SK-N-SH (cell line): Measurements from ENCODE around the gene CAVIN1. TPM values are rescaled to one million over a fixed set of nuclear protein-coding genes. Genes with fewer than 3 reads are reported as not detected.
"Not testable (repeated sequence)": the region's sequence is repeated elsewhere in the genome, so short reads cannot be mapped to it uniquely, and the experiment has no call there.

Source experiments
- CTCF ChIA-PET: fragments of 300-600, 350-600 bp; formaldehyde crosslinking; extraction: SDS; loops from one replicate; lab custom pipeline; 2021; lab: Yijun Ruan, JAX
- POLR2A ChIA-PET: fragments of 350-600 bp; sonication (Branson Sonifier 250); formaldehyde crosslinking; extraction: SDS; loops from one replicate; lab custom pipeline; 2020; ENCODE audit warnings: antibody characterized with exemption, inconsistent platforms; lab: Yijun Ruan, JAX
- DNase-seq: peaks from one replicate; pipeline ENCODE4 v3.0.0; 2012
- H2AFZ ChIP-seq: fragments of 200-600 bp; sonication (generic); 2 replicates; pipeline ENCODE4 v1.8.1; 2016; ENCODE audit warnings: antibody characterized with exemption, mild to moderate bottlenecking, low read depth
- H3F3A ChIP-seq: fragments of 200-600 bp; sonication (generic); replicated peaks from 2 replicates; pipeline ENCODE3; 2016; ENCODE audit warnings: antibody characterized with exemption, mild to moderate bottlenecking; ENCODE audit not compliant: insufficient read depth
- H3K27ac ChIP-seq, 2 experiments: fragments of 200-500 bp in 1 of 2; fragments of 200-600 bp in 1 of 2; sonication (Bioruptor generic) in 1 of 2; sonication (generic), shearing (Covaris generic) in 1 of 2; 2 replicates each; pipeline versions ENCODE4 v1.5.1 to v1.6.1; 2014 to 2016; ENCODE audit warnings: low read depth in 2 of 2, inconsistent platforms in 1 of 2, low read length in 1 of 2, mild to moderate bottlenecking in 1 of 2, mixed read lengths in 1 of 2
- H3K27me3 ChIP-seq: fragments of 200-600 bp; sonication (generic), shearing (Covaris generic); 2 replicates; pipeline ENCODE4 v1.6.1; 2016; ENCODE audit warnings: mixed run types; ENCODE audit not compliant: insufficient read depth
- H3K36me3 ChIP-seq, 2 experiments: fragments of 200-500 bp in 1 of 2; fragments of 200-600 bp in 1 of 2; sonication (Bioruptor generic) in 1 of 2; sonication (generic) in 1 of 2; replicated peaks in 1 of 2; 2 replicates each; pipeline versions ENCODE3 to v1.5.1; 2014 to 2016; ENCODE audit warnings: low read length in 1 of 2, mild to moderate bottlenecking in 1 of 2; ENCODE audit not compliant: insufficient read depth in 2 of 2, control insufficient read depth in 1 of 2
- H3K4me1 ChIP-seq, 2 experiments: fragments of 200-500 bp in 1 of 2; fragments of 200-600 bp in 1 of 2; sonication (Bioruptor generic) in 1 of 2; sonication (generic), shearing (Covaris generic) in 1 of 2; 2 replicates each; pipeline versions ENCODE4 v1.5.1 to v1.6.1; 2014 to 2016; ENCODE audit warnings: low read depth in 1 of 2, low read length in 1 of 2, mixed run types in 1 of 2; ENCODE audit not compliant: insufficient read depth in 2 of 2, control insufficient read depth in 1 of 2
- H3K4me2 ChIP-seq: fragments of 200-600 bp; sonication (generic), shearing (Covaris generic); 2 replicates; pipeline ENCODE4 v1.6.1; 2017; ENCODE audit warnings: mixed run types
- H3K4me3 ChIP-seq, 2 experiments: fragments of 200-500 bp in 1 of 2; fragments of 200-600 bp in 1 of 2; sonication (Bioruptor generic) in 1 of 2; sonication (generic), shearing (Covaris generic) in 1 of 2; 2 replicates each; pipeline versions ENCODE4 v1.5.1 to v1.8.1; 2014 to 2016; ENCODE audit warnings: low read depth in 2 of 2, inconsistent platforms in 1 of 2, low read length in 1 of 2, mild to moderate bottlenecking in 1 of 2, mixed read lengths in 1 of 2, moderate library complexity in 1 of 2
- H3K79me2 ChIP-seq: fragments of 200-600 bp; sonication (generic); 2 replicates; pipeline ENCODE4 v1.8.1; 2017; ENCODE audit warnings: mild to moderate bottlenecking; ENCODE audit not compliant: insufficient read depth
- H3K9ac ChIP-seq: fragments of 200-600 bp; sonication (generic); 2 replicates; pipeline ENCODE4 v1.6.1; 2017; ENCODE audit warnings: mixed run types
- H3K9me2 ChIP-seq: fragments of 200-600 bp; sonication (generic); 2 replicates; pipeline ENCODE4 v1.6.1; 2017; ENCODE audit warnings: mixed run types
- H3K9me3 ChIP-seq: fragments of 200-600 bp; sonication (generic); 2 replicates; pipeline ENCODE4 v1.6.1; 2017; ENCODE audit warnings: mixed run types, mild to moderate bottlenecking, moderate library complexity
- H4K20me1 ChIP-seq: fragments of 200-600 bp; sonication (generic); 2 replicates; pipeline ENCODE4 v1.6.1; 2017; ENCODE audit warnings: mild to moderate bottlenecking, mixed run types; ENCODE audit not compliant: insufficient read depth
- EP300 ChIP-seq, 2 experiments: IDR thresholded peaks; 2 replicates each; pipeline versions ENCODE4 v1.4.0 to v1.6.1; 2012; ENCODE audit warnings: borderline replicate concordance in 1 of 2, low read depth in 1 of 2, low read length in 1 of 2
- FOXJ3 ChIP-seq: sonication (generic); formaldehyde crosslinking; IDR thresholded peaks from 2 replicates; pipeline ENCODE4 v1.5.1; 2020; ENCODE audit warnings: mild to moderate bottlenecking, missing genetic modification reagents
- IRF3 ChIP-seq: fragments of 150-350 bp; IDR thresholded peaks from 2 replicates; pipeline ENCODE4 v1.6.1; 2016; ENCODE audit warnings: mild to moderate bottlenecking, low read depth, low read length
- RXRA ChIP-seq: IDR thresholded peaks from 2 replicates; pipeline ENCODE4 v1.4.0; 2012; ENCODE audit warnings: low read depth, mild to moderate bottlenecking, borderline replicate concordance
- TEAD4 ChIP-seq: IDR thresholded peaks from 2 replicates; pipeline ENCODE4 v1.4.0; 2012; ENCODE audit warnings: mild to moderate bottlenecking, borderline replicate concordance; ENCODE audit not compliant: insufficient read depth
- YY1 ChIP-seq: IDR thresholded peaks from 2 replicates; pipeline ENCODE4 v1.4.0; 2012; ENCODE audit warnings: low read depth, mild to moderate bottlenecking
- WGBS: methylation state at CpG from one replicate; pipeline ENCODE4 v1.1.6; 2017; ENCODE audit warnings: low lambda C conversion rate; 5-methylcytosine and 5-hydroxymethylcytosine counted together
- polyA plus RNA-seq, 3 experiments: library from polyadenylated mRNA; depleted of rRNA; stranded (reverse); fragments of >200 nt; gene quantifications; 2 replicates each; pipeline ENCODE4 v1.2.3, GENCODE V29; 2012

The CAVIN1 gene
- polyA plus RNA-seq, 1 of the 3 experiments (the other 2 are of a cell fraction), result 290 TPM

DNA sequence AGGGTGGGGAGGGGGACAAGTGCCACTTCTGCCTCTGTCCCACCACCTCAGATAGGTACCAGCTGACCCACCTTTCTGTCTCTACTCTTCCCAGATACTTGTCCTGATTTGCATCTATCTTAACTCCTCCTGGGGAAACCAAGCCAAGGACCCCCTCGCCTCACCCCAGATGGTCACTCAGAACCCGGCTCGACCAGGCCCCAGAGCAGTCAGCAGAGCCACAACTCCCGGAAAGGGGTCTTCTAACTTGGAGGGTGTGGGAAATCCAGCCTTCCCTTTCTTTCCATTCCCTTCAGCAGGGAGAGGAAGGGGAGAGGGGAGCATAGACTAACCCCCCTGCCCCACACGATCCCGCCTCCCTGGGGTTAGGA is 1.9 kb downstream of the CAVIN1 start:
- Histone ChIP-seq H3F3A (peaks cover 36% of the 10 kb centered on the region), H3K9me2 (no peaks in the 10 kb centered on the region), H3K27ac (peak overlapping the region in 1 of 2 experiments; percentile 94; a peak in 3 of 4 replicates)
- no peak for TF ChIP-seq IRF3
- no peak for TF ChIP-seq FOXJ3 (CRISPR knock-in tag)
- TF ChIP-seq TEAD4, result no peak
- TF ChIP-seq, all 33 proteins: peak for 0
- H4K20me1 ChIP-seq, result peaks cover 60% of the 10 kb centered on the region
- no peak overlapping the region for H2AFZ ChIP-seq
- peaks cover 0 to 40% of the 10 kb centered on the region in 2 experiments for H3K36me3 ChIP-seq
- no peaks in the 10 kb centered on the region for H3K27me3 ChIP-seq
- 50% methylated on average over 4 of the region's 6 CpGs for WGBS
- CTCF ChIA-PET, result interaction anchor here (0.6 to 2.9 kb wide), 4 partner anchors 15 to 109 kb away, joined by 3 to 19 read pairs (median 4); no protein-coding TSS in a partner anchor
- peak overlapping the region; percentile 66 to 100 for H3K4me3 ChIP-seq
- POLR2A ChIA-PET, result no interaction called here
- H3K4me2 ChIP-seq, result peak overlapping the region; percentile 100
- H3K9me3 ChIP-seq, result no peaks in the 10 kb centered on the region
- H3K79me2 ChIP-seq, result peaks cover 80% of the 10 kb centered on the region
- DNase-seq, result no peak
- H3K9ac ChIP-seq, result peak overlapping the region; percentile 100
- H3K4me1 ChIP-seq, result peaks cover 4 to 10% of the 10 kb centered on the region in 2 experiments; a peak in 3 of 4 replicates

DNA sequence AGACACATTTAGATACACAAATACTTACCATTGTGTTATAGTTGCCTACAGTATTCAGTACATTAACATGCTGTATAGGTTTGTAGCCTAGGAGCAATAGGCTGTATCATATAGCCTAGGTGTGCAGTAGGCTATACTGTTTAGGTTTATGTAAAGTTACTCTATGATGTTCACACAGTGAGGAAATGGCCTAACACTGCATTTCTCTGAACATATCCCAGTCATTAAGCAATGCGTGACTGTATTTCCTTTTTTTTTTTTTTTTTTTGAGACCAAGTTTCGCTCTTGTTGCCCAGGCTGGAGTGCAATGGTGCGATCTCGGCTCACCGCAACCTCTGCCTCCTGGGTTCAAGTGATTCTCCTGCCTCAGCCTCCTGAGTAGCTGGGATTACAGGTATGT is 5.1 kb downstream of the CAVIN1 start:
- DNase-seq, H2AFZ ChIP-seq, POLR2A ChIA-PET, H3K9ac ChIP-seq, H3K9me3 ChIP-seq, H3K9me2 ChIP-seq, H3K27me3 ChIP-seq: not testable (repeated sequence)
- Histone ChIP-seq H3K4me2 (peak overlapping the region; percentile 100), H3F3A (peaks cover 37% of the 10 kb centered on the region), H3K36me3 (peaks cover 0 to 49% of the 10 kb centered on the region in 2 experiments), H4K20me1 (peaks cover 92% of the 10 kb centered on the region), H3K4me1 (peaks cover 4 to 19% of the 10 kb centered on the region in 2 experiments; a peak in 2 of 4 replicates), H3K4me3 (peak overlapping the region in 1 of 2 experiments; percentile 9; a peak in 1 of 4 replicates), H3K79me2 (peaks cover 100% of the 10 kb centered on the region), H3K27ac (0 out of 4 replicates have a peak overlapping the region, but pooled peaks of 1 of the 2 experiments have one; percentile 94)
- 96% methylated on average over 5 of the region's 5 CpGs for WGBS
- CTCF ChIA-PET, result interaction anchor here (0.7 kb wide), 1 partner anchor 116 kb away, joined by 3 read pairs; no protein-coding TSS in a partner anchor

GRCh38 chr17:42414704-42415409 is 8.2 kb downstream of the CAVIN1 start:
- Histone ChIP-seq H3K4me3 (no peak overlapping the region), H3K9me3 (no peaks in the 10 kb centered on the region), H3K27me3 (no peaks in the 10 kb centered on the region), H3K4me2 (peak overlapping the region; percentile 54), H4K20me1 (peaks cover 100% of the 10 kb centered on the region), H3K9me2 (no peaks in the 10 kb centered on the region), H3K79me2 (peaks cover 100% of the 10 kb centered on the region), H3K27ac (peak overlapping the region in 1 of 2 experiments; percentile 32; a peak in 2 of 4 replicates)
- 96% methylated on average over 7 of the region's 7 CpGs for WGBS
- ChIA-PET POLR2A (no interaction called here), CTCF (interaction anchor here (1.0 to 26.0 kb wide), 3 partner anchors 9 to 113 kb away, joined by 3 to 683 read pairs (median 14); no protein-coding TSS in a partner anchor)
- no peak for DNase-seq
- TF ChIP-seq EP300 (IDR thresholded peaks at IDR 0.05; ENCODE audit: borderline replicate concordance in 1 of 2, low read depth in 1 of 2, low read length in 1 of 2) (no peak), RXRA (no peak), YY1 (no peak)
- TF ChIP-seq, all 33 proteins: peak for 0
- H3K9ac ChIP-seq, result no peak overlapping the region
- peaks cover 45% of the 10 kb centered on the region for H3F3A ChIP-seq
- H2AFZ ChIP-seq, result no peak overlapping the region
- peaks cover 3 to 26% of the 10 kb centered on the region in 2 experiments; a peak in 3 of 4 replicates for H3K4me1 ChIP-seq
- peaks cover 0 to 48% of the 10 kb centered on the region in 2 experiments for H3K36me3 ChIP-seq
